Measurements from ENCODE around the gene TBCD. TPM values are rescaled to one million over a fixed set of nuclear protein-coding genes. Genes with fewer than 3 reads are reported as not detected.
A peak's percentile ranks its signal among the peaks of the same experiment; 100 is the strongest.

TBCD gene
- total and polyA plus RNA-seq, 9 of the 15 experiments (the other 6 are each of a cell fraction or from before 2014, with no cell fraction given), result 8.9 to 98.5 (median 28.0) TPM

GRCh38 chr17:82876602-82877379 is 124.9 kb downstream of the TBCD start (continued):
- TF ChIP-seq, protein P1, sequence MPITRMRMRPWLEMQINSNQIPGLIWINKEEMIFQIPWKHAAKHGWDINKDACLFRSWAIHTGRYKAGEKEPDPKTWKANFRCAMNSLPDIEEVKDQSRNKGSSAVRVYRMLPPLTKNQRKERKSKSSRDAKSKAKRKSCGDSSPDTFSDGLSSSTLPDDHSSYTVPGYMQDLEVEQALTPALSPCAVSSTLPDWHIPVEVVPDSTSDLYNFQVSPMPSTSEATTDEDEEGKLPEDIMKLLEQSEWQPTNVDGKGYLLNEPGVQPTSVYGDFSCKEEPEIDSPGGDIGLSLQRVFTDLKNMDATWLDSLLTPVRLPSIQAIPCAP (CRISPR knock-in tag; IDR thresholded peaks at IDR 0.05; ENCODE audit: borderline replicate concordance), result no peak
- TF ChIP-seq RFX5 (IDR thresholded peaks at IDR 0.05; ENCODE audit: low read depth, low read length), result no peak
- TF ChIP-seq PTBP1 (IDR thresholded peaks at IDR 0.05; ENCODE audit: low read depth, low read length), result no peak
- no peak for TF ChIP-seq SMARCC2 (IDR thresholded peaks at IDR 0.05; ENCODE audit: low read depth)
- TF ChIP-seq L3MBTL2 (IDR thresholded peaks at IDR 0.05), result 0 out of 2 replicates have a peak, but pooled peaks have one; percentile 58
- TF ChIP-seq FOXM1 (IDR thresholded peaks at IDR 0.05; ENCODE audit: low read depth), result no peak
- no peak for TF ChIP-seq FOXM1 (CRISPR knock-in tag; IDR thresholded peaks at IDR 0.05; ENCODE audit: low read depth)
- TF ChIP-seq FUS (optimal IDR thresholded peaks at IDR 0.05; ENCODE audit: low read depth, low read length), result no peak
- TF ChIP-seq, protein P2, sequence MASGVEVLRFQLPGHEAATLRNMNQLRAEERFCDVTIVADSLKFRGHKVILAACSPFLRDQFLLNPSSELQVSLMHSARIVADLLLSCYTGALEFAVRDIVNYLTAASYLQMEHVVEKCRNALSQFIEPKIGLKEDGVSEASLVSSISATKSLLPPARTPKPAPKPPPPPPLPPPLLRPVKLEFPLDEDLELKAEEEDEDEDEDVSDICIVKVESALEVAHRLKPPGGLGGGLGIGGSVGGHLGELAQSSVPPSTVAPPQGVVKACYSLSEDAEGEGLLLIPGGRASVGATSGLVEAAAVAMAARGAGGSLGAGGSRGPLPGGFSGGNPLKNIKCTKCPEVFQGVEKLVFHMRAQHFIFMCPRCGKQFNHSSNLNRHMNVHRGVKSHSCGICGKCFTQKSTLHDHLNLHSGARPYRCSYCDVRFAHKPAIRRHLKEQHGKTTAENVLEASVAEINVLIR (CRISPR knock-in tag; IDR thresholded peaks at IDR 0.05), result no peak
- no peak for TF ChIP-seq MEF2D (tag; conservative IDR thresholded peaks at IDR 0.05; ENCODE audit: low read depth)
- no peak for TF ChIP-seq XRCC4 (IDR thresholded peaks at IDR 0.05; ENCODE audit: extremely low read depth, insufficient read depth, insufficient read length)
- TF ChIP-seq FOXK1 (CRISPR knock-in tag; IDR thresholded peaks at IDR 0.05; ENCODE audit: borderline replicate concordance), result no peak
- no peak for TF ChIP-seq ZFP36 (IDR thresholded peaks at IDR 0.05; ENCODE audit: low read depth, low read length, partially characterized antibody)
- no peak for TF ChIP-seq FOXA1 (IDR thresholded peaks at IDR 0.05; ENCODE audit: borderline replicate concordance)
- no peak for TF ChIP-seq NCOA4 (IDR thresholded peaks at IDR 0.05; ENCODE audit: partially characterized antibody)
- no peak for TF ChIP-seq IFI16 (CRISPR knock-in tag; IDR thresholded peaks at IDR 0.05)
- no peak for TF ChIP-seq MLX (CRISPR knock-in tag; conservative IDR thresholded peaks at IDR 0.05)
- TF ChIP-seq, protein P3, sequence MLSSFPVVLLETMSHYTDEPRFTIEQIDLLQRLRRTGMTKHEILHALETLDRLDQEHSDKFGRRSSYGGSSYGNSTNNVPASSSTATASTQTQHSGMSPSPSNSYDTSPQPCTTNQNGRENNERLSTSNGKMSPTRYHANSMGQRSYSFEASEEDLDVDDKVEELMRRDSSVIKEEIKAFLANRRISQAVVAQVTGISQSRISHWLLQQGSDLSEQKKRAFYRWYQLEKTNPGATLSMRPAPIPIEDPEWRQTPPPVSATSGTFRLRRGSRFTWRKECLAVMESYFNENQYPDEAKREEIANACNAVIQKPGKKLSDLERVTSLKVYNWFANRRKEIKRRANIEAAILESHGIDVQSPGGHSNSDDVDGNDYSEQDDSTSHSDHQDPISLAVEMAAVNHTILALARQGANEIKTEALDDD (IDR thresholded peaks at IDR 0.05), result no peak
- TF ChIP-seq BRF1 (IDR thresholded peaks at IDR 0.05; ENCODE audit: borderline replicate concordance, extremely low read depth, insufficient read length), result no peak
- no peak for TF ChIP-seq SUPT5H (IDR thresholded peaks at IDR 0.05)
- no peak for TF ChIP-seq CCAR2 (IDR thresholded peaks at IDR 0.05; ENCODE audit: low read depth, low read length)
- TF ChIP-seq, protein P4, sequence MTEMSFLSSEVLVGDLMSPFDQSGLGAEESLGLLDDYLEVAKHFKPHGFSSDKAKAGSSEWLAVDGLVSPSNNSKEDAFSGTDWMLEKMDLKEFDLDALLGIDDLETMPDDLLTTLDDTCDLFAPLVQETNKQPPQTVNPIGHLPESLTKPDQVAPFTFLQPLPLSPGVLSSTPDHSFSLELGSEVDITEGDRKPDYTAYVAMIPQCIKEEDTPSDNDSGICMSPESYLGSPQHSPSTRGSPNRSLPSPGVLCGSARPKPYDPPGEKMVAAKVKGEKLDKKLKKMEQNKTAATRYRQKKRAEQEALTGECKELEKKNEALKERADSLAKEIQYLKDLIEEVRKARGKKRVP (CRISPR knock-in tag; IDR thresholded peaks at IDR 0.05), result no peak
- TF ChIP-seq CEBPG (CRISPR knock-in tag; IDR thresholded peaks at IDR 0.05), result no peak
- TF ChIP-seq CEBPG (tag; conservative IDR thresholded peaks at IDR 0.05 in 1 of 2, IDR thresholded peaks at IDR 0.05 in 1 of 2), result no peak
